Activated CD8-positive, alpha-beta T cell treated with anti-CD3 and anti-CD28 coated beads, Interleukin-2, amount 10 ng/mL, durations not matched to agents 7 days and 5 days (primary cell): ENCODE measurements around the gene BPTF. TPM values are rescaled to one million over a fixed set of nuclear protein-coding genes. Genes with fewer than 3 reads are reported as not detected.
A peak's percentile ranks its signal among the peaks of the same experiment; 100 is the strongest.
"Not testable (repeated sequence)": the region's sequence is repeated elsewhere in the genome, so short reads cannot be mapped to it uniquely, and the experiment has no call there.

Experiments used
- ATAC-seq: fragments of 150-1000 bp; cut with Tn5 transposase; one replicate; pipeline ENCODE4 v1.10.0; 2021; ENCODE audit warnings: moderate library complexity
- CTCF ChIA-PET: fragments of 350-600 bp; sonication (Branson Sonifier 250); formaldehyde crosslinking; loops from one replicate; lab custom pipeline; 2021; ENCODE audit warnings: antibody characterized with exemption; lab: Charles Lee
- POLR2A ChIA-PET: fragments of 350-600 bp; sonication (Branson Sonifier 250); formaldehyde crosslinking; loops from one replicate; lab custom pipeline; 2021; ENCODE audit warnings: antibody characterized with exemption; lab: Charles Lee
- DNase-seq: peaks from one replicate; pipeline ENCODE4 v3.0.0-alpha.2; 2020
- H3K27ac Mint-ChIP-seq: one replicate; pipeline ENCODE4 v1.8.0; 2021; ENCODE audit warnings: mild to moderate bottlenecking, mixed read lengths
- H3K27me3 Mint-ChIP-seq: one replicate; pipeline ENCODE4 v1.8.0; 2021; ENCODE audit warnings: low read depth, mixed read lengths
- H3K36me3 Mint-ChIP-seq: one replicate; pipeline ENCODE4 v1.8.0; 2021; ENCODE audit warnings: low read depth, mixed read lengths
- H3K4me1 Mint-ChIP-seq: one replicate; pipeline ENCODE4 v1.8.0; 2021; ENCODE audit warnings: low read depth, mixed read lengths
- H3K4me3 Mint-ChIP-seq: one replicate; pipeline ENCODE4 v1.8.0; 2021; ENCODE audit warnings: mild to moderate bottlenecking, mixed read lengths
- H3K9me3 Mint-ChIP-seq: one replicate; pipeline ENCODE4 v1.8.0; 2022; ENCODE audit warnings: mixed read lengths; ENCODE audit not compliant: insufficient read depth
- total RNA-seq, 2 experiments: library from RNA; stranded (reverse); gene quantifications; one replicate each; pipeline ENCODE4 v1.2.3, GENCODE V29; 2021

Gene BPTF
- total RNA-seq, 2 experiments from 2014 or later, result 85.9 to 87.0 TPM

DNA sequence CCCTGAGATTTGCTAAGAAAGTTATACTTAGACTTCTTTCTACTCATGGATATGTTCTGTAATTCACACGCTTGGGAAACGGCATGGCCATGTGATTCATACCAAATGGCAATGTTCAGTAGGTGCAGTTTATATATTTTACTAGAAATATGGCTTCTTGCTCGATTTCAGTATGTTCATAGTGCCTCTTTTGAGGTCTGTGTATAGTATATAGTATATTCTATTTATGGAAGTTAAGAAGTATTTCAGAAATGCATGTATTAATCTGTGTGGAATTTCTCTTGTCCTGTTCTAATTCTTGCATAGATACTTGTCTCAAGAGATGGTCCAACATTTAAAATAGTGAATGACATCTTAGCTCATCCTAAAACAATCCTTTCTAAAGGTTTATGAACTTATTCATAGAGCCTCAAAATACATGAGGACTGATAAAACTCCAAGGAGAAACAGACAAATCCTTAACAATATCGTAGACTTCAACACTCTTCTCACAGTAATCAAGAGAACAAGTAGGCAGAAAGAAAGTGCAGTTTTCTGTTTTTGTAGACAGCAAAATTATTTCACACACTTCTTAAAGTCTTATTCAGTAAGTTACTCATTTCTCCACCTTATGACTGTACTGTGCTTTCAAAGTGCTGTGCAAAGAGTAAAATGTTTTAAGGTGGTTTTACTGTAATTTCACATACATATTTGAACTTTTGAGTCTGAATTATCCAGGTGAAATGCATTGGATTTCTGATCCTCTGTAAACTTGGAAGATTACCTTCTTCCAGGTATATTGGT, 11.1 kb downstream of the BPTF start:
- ATAC-seq (no peak), DNase-seq (no peak)
- Mint-ChIP-seq H3K4me3 (no peak overlapping the region), H3K36me3 (peaks cover 26% of the 10 kb centered on the region), H3K4me1 (peaks cover 30% of the 10 kb centered on the region), H3K27ac (no peak overlapping the region), H3K27me3 (no peaks in the 10 kb centered on the region), H3K9me3 (no peaks in the 10 kb centered on the region)
- CTCF ChIA-PET, result interaction anchor here (0.7 to 0.9 kb wide), 2 partner anchors 183 to 458 kb away, joined by 3 read pairs; no protein-coding TSS in a partner anchor
- POLR2A ChIA-PET, result no interaction called here

DNA sequence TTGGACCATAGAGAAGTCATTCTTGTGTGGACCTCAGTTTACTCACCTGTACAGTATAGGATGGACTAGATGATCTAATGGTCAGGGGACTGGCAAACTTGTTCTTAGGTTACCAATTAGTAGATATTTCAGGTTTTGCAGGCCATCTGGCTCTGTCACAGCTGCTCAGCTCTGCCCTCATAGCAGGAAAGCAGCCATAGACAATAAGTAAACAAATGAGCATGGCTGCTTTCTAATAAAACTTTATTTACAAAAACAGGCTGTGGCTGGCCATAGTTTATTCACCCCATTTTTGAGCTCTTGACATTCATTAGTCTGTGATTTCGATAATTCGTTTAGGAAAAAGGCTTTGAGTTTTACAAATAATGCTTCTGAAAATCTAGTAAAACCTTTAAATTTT, 12.7 kb downstream of the BPTF start:
- H3K4me3 Mint-ChIP-seq, result no peak overlapping the region
- ATAC-seq, result no peak

GRCh38 chr17:67838538-67838937, 13.2 kb downstream of the BPTF start:
- Mint-ChIP-seq H3K36me3 (peaks cover 22% of the 10 kb centered on the region), H3K27me3 (no peaks in the 10 kb centered on the region), H3K9me3 (no peaks in the 10 kb centered on the region), H3K4me1 (peaks cover 30% of the 10 kb centered on the region), H3K4me3 (no peak overlapping the region), H3K27ac (no peak overlapping the region)
- DNase-seq (no peak), ATAC-seq (no peak)
- POLR2A ChIA-PET, result no interaction called here
- CTCF ChIA-PET, result interaction anchor here (1.0 kb wide), 1 partner anchor 17 kb away, joined by 3 read pairs; no protein-coding TSS in a partner anchor

More for the DNA sequence above, 12.7 kb downstream of the BPTF start:
- Mint-ChIP-seq H3K9me3 (no peaks in the 10 kb centered on the region), H3K4me1 (peaks cover 34% of the 10 kb centered on the region), H3K36me3 (peaks cover 26% of the 10 kb centered on the region), H3K27me3 (no peaks in the 10 kb centered on the region), H3K27ac (no peak overlapping the region)
- no peak for DNase-seq
- CTCF ChIA-PET, result interaction anchor here (1.0 kb wide), 1 partner anchor 18 kb away, joined by 3 read pairs; no protein-coding TSS in a partner anchor
- POLR2A ChIA-PET, result no interaction called here

- no peak for DNase-seq
- no peak overlapping the region for H3K27ac Mint-ChIP-seq
- H3K36me3 Mint-ChIP-seq, result peaks cover 13% of the 10 kb centered on the region
- H3K27me3 Mint-ChIP-seq, result no peaks in the 10 kb centered on the region
- ChIA-PET CTCF (no interaction called here), POLR2A (no interaction called here)
- H3K9me3 Mint-ChIP-seq, result no peaks in the 10 kb centered on the region
- no peak overlapping the region for H3K4me3 Mint-ChIP-seq
- no peak for ATAC-seq
- H3K4me1 Mint-ChIP-seq, result peaks cover 13% of the 10 kb centered on the region
Measured at GRCh38 chr17:67841992-67842391, 16.7 kb downstream of the BPTF start.

- H3K27ac Mint-ChIP-seq, result no peak overlapping the region
- ATAC-seq (no peak), DNase-seq (no peak)
- POLR2A ChIA-PET, result interaction anchor here (0.7 kb wide), 1 partner anchor 614 kb away, joined by 3 read pairs; no protein-coding TSS in a partner anchor
- no peaks in the 10 kb centered on the region for H3K9me3 Mint-ChIP-seq
- no peak overlapping the region for H3K4me3 Mint-ChIP-seq
- H3K4me1 Mint-ChIP-seq, result peaks cover 13% of the 10 kb centered on the region
- H3K36me3 Mint-ChIP-seq, result peaks cover 9% of the 10 kb centered on the region
- CTCF ChIA-PET, result no interaction called here
- no peaks in the 10 kb centered on the region for H3K27me3 Mint-ChIP-seq
Measured at GRCh38 chr17:67842648-67843047, 17.3 kb downstream of the BPTF start.

- ATAC-seq (no peak), DNase-seq (no peak)
- H3K4me3 Mint-ChIP-seq, result no peak overlapping the region
- H3K9me3 Mint-ChIP-seq, result no peaks in the 10 kb centered on the region
- ChIA-PET CTCF (no interaction called here), POLR2A (no interaction called here)
- peaks cover 11% of the 10 kb centered on the region for H3K36me3 Mint-ChIP-seq
- H3K4me1 Mint-ChIP-seq, result peaks cover 26% of the 10 kb centered on the region
- no peaks in the 10 kb centered on the region for H3K27me3 Mint-ChIP-seq
- no peak overlapping the region for H3K27ac Mint-ChIP-seq
Measured at GRCh38 chr17:67845374-67845773, 20.1 kb downstream of the BPTF start.

DNA sequence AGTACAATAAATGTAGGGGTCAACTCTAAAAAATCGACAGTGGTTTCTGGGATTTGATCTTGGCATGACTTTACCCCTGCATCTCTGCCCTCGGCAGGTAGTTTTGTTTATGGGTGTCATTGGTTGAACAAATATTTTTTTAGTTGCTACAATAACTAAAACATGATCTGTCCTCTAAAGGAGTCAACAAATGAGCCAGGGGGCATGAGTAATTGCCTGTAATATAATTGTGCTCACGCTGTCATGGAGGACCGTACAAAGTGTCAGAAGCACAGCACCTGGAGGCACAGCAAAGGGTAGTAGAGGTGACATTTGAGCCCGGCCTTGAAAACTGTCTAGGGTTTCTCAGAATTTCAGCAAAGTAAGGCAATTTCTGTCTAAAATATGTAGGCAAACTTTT, 22.9 kb downstream of the BPTF start:
- H3K9me3 Mint-ChIP-seq, H3K27ac Mint-ChIP-seq, H3K4me3 Mint-ChIP-seq, ATAC-seq, CTCF ChIA-PET, POLR2A ChIA-PET, H3K27me3 Mint-ChIP-seq, DNase-seq: not testable (repeated sequence)
- Mint-ChIP-seq H3K36me3 (peaks cover 17% of the 10 kb centered on the region), H3K4me1 (peaks cover 31% of the 10 kb centered on the region)

GRCh38 chr17:67848846-67849245, 23.5 kb downstream of the BPTF start:
- DNase-seq, POLR2A ChIA-PET, H3K27me3 Mint-ChIP-seq, CTCF ChIA-PET, ATAC-seq, H3K4me3 Mint-ChIP-seq, H3K9me3 Mint-ChIP-seq: not testable (repeated sequence)
- Mint-ChIP-seq H3K27ac (peak overlapping the region; percentile 30), H3K4me1 (peaks cover 32% of the 10 kb centered on the region), H3K36me3 (peaks cover 17% of the 10 kb centered on the region)

GRCh38 chr17:67850991-67851631, 25.8 kb downstream of the BPTF start:
- Mint-ChIP-seq H3K4me1 (peaks cover 47% of the 10 kb centered on the region), H3K27me3 (no peaks in the 10 kb centered on the region), H3K4me3 (no peak overlapping the region), H3K27ac (no peak overlapping the region), H3K36me3 (peaks cover 36% of the 10 kb centered on the region), H3K9me3 (no peaks in the 10 kb centered on the region)
- ChIA-PET CTCF (interaction anchor here (2.3 kb wide), 1 partner anchor 12 kb away, joined by 10 read pairs; no protein-coding TSS in a partner anchor), POLR2A (no interaction called here)
- DNase-seq, result no peak
- no peak for ATAC-seq

- DNase-seq, result no peak
- peaks cover 43% of the 10 kb centered on the region for H3K36me3 Mint-ChIP-seq
- no peak overlapping the region for H3K27ac Mint-ChIP-seq
- no peaks in the 10 kb centered on the region for H3K27me3 Mint-ChIP-seq
- POLR2A ChIA-PET, result no interaction called here
- no peak overlapping the region for H3K4me3 Mint-ChIP-seq
- CTCF ChIA-PET, result no interaction called here
- no peak for ATAC-seq
- H3K4me1 Mint-ChIP-seq, result peaks cover 55% of the 10 kb centered on the region
- no peaks in the 10 kb centered on the region for H3K9me3 Mint-ChIP-seq
Measured at GRCh38 chr17:67853703-67854102, 28.4 kb downstream of the BPTF start.

- DNase-seq (no peak), ATAC-seq (no peak)
- Mint-ChIP-seq H3K9me3 (no peaks in the 10 kb centered on the region), H3K27ac (peak overlapping the region; percentile 36), H3K4me3 (no peak overlapping the region), H3K27me3 (no peaks in the 10 kb centered on the region), H3K4me1 (peaks cover 52% of the 10 kb centered on the region), H3K36me3 (peaks cover 38% of the 10 kb centered on the region)
- POLR2A ChIA-PET, result no interaction called here
- CTCF ChIA-PET, result interaction anchor here (1.3 kb wide), 1 partner anchor 9 kb away, joined by 4 read pairs; no protein-coding TSS in a partner anchor
Measured at GRCh38 chr17:67854378-67854777, 29.1 kb downstream of the BPTF start.
